GM23338 (cell line): ENCODE results near the gene FOXI2.

Source experiments
- EZH2 ChIP-seq: fragments of 200-600 bp; sonication (generic); IDR thresholded peaks from one replicate; pipeline ENCODE4 v1.8.0; 2017; ENCODE audit warnings: antibody characterized with exemption, mild to moderate bottlenecking, low read depth; ENCODE audit not compliant: unreplicated experiment
- TF ChIP-seq, protein P1 (sequence below), 2 experiments: fragments of 200-600 bp in 1 of 2; sonication (generic) in 1 of 2; conservative IDR thresholded peaks; 2 replicates each; pipeline versions ENCODE4 v1.5.1 to v1.6.1; 2016 to 2017; ENCODE audit warnings: antibody characterized with exemption in 2 of 2, low read depth in 2 of 2, mild to moderate bottlenecking in 2 of 2, moderate library complexity in 1 of 2

DNA sequence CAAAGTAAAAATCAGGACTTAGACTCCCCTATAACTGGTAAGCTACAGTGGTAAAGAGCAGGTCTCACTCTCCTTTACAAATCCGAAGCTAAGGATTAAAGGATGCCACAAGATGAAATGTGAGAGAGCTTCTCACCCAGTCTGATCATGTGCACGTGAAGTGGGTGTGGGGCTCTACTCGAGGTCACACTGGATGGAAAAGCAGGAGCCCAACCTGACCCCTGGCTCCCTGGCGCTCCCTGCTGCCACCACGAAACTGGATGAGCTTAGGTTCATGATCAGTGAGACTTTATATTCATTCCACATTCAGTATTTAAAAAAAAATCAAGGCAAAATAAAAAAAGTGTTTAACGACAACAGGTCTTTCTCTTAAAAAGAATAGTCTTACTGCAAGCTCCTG lies 21.7 kb upstream of the FOXI2 start:
- TF ChIP-seq EZH2, result no peak
- TF ChIP-seq, protein P1, sequence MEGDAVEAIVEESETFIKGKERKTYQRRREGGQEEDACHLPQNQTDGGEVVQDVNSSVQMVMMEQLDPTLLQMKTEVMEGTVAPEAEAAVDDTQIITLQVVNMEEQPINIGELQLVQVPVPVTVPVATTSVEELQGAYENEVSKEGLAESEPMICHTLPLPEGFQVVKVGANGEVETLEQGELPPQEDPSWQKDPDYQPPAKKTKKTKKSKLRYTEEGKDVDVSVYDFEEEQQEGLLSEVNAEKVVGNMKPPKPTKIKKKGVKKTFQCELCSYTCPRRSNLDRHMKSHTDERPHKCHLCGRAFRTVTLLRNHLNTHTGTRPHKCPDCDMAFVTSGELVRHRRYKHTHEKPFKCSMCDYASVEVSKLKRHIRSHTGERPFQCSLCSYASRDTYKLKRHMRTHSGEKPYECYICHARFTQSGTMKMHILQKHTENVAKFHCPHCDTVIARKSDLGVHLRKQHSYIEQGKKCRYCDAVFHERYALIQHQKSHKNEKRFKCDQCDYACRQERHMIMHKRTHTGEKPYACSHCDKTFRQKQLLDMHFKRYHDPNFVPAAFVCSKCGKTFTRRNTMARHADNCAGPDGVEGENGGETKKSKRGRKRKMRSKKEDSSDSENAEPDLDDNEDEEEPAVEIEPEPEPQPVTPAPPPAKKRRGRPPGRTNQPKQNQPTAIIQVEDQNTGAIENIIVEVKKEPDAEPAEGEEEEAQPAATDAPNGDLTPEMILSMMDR (conservative IDR thresholded peaks at IDR 0.05; ENCODE audit: low read depth in 2 of 2), result peak in 1 of 2 experiments; percentile 45; a peak in 2 of 4 replicates
